OCI-LY1 (cell line): ENCODE data around the gene SRRM5.
"Not testable (repeated sequence)": the region's sequence is repeated elsewhere in the genome, so short reads cannot be mapped to it uniquely, and the experiment has no call there.

ENCODE experiments used
- H2AFZ ChIP-seq: fragments of 200-600 bp; sonication (generic), shearing (Covaris generic); 2 replicates; pipeline ENCODE4 v1.6.0; 2014; ENCODE audit warnings: antibody characterized with exemption, mild to moderate bottlenecking, low read length
- H3F3A ChIP-seq: fragments of 200-600 bp; sonication (generic), shearing (Covaris generic); 2 replicates; pipeline ENCODE4 v1.6.0; 2014; ENCODE audit warnings: mild to moderate bottlenecking, antibody characterized with exemption, low read length, moderate library complexity; ENCODE audit not compliant: insufficient read depth
- H3K27ac ChIP-seq: fragments of 200-600 bp; sonication (generic); 2 replicates; pipeline ENCODE4 v1.5.1; 2014; ENCODE audit warnings: low read length, mixed run types, mild to moderate bottlenecking, low read depth; ENCODE audit not compliant: poor library complexity, severe bottlenecking
- H3K27me3 ChIP-seq: fragments of 200-600 bp; sonication (generic); 2 replicates; pipeline ENCODE4 v1.6.0; 2014; ENCODE audit warnings: antibody characterized with exemption, mild to moderate bottlenecking, low read length, moderate library complexity; ENCODE audit not compliant: insufficient read depth
- H3K36me3 ChIP-seq: fragments of 200-600 bp; sonication (generic); 2 replicates; pipeline ENCODE4 v1.6.1; 2014; ENCODE audit warnings: mild to moderate bottlenecking, antibody characterized with exemption, low read length, moderate library complexity, mixed read lengths; ENCODE audit not compliant: insufficient read depth
- H3K4me1 ChIP-seq: fragments of 200-600 bp; sonication (generic); 2 replicates; pipeline ENCODE4 v1.5.1; 2014; ENCODE audit warnings: mild to moderate bottlenecking, low read length, moderate library complexity; ENCODE audit not compliant: insufficient read depth, severe bottlenecking
- H3K4me2 ChIP-seq: fragments of 200-600 bp; sonication (generic), shearing (Covaris generic); 2 replicates; pipeline ENCODE4 v1.6.1; 2014; ENCODE audit warnings: low read length
- H3K4me3 ChIP-seq: fragments of 200-600 bp; sonication (generic); 2 replicates; pipeline ENCODE4 v1.5.1; 2014; ENCODE audit warnings: low read length, low read depth, mild to moderate bottlenecking, mixed read lengths; ENCODE audit not compliant: poor library complexity, severe bottlenecking
- H3K79me2 ChIP-seq: fragments of 200-600 bp; shearing (Covaris generic); 2 replicates; pipeline ENCODE4 v1.6.1; 2016; ENCODE audit warnings: mixed run types, low read length, mixed read lengths; ENCODE audit not compliant: insufficient read depth
- H3K9ac ChIP-seq: fragments of 200-600 bp; sonication (generic), shearing (Covaris generic); 2 replicates; pipeline ENCODE4 v1.6.1; 2014; ENCODE audit warnings: mild to moderate bottlenecking, low read length, mixed read lengths
- H3K9me2 ChIP-seq: fragments of 200-600 bp; sonication (generic), shearing (Covaris generic); 2 replicates; pipeline ENCODE4 v1.6.1; 2014; ENCODE audit warnings: low read depth, mild to moderate bottlenecking, low read length, mixed read lengths
- H3K9me3 ChIP-seq: fragments of 200-600 bp; shearing (Covaris generic); 2 replicates; pipeline ENCODE4 v1.6.1; 2014; ENCODE audit warnings: low read length, mixed read lengths
- H4K20me1 ChIP-seq: fragments of 200-600 bp; sonication (generic), shearing (Covaris generic); 2 replicates; pipeline ENCODE4 v1.6.0; 2016; ENCODE audit warnings: mild to moderate bottlenecking, low read length; ENCODE audit not compliant: insufficient read depth
- EZH2 ChIP-seq: fragments of 200-600 bp; sonication (generic), shearing (Covaris generic); IDR thresholded peaks from 2 replicates; pipeline ENCODE4 v1.8.0; 2017; ENCODE audit warnings: borderline replicate concordance, mixed run types, mild to moderate bottlenecking, antibody characterized with exemption, low read length, moderate library complexity, mixed read lengths
- TF ChIP-seq, protein P1 (sequence below): fragments of 200-600 bp; sonication (generic), shearing (Covaris generic); IDR thresholded peaks from 2 replicates; pipeline ENCODE4 v1.5.1; 2017; ENCODE audit warnings: mild to moderate bottlenecking, antibody characterized with exemption, low read length, moderate library complexity, mixed read lengths

The SRRM5 gene

DNA sequence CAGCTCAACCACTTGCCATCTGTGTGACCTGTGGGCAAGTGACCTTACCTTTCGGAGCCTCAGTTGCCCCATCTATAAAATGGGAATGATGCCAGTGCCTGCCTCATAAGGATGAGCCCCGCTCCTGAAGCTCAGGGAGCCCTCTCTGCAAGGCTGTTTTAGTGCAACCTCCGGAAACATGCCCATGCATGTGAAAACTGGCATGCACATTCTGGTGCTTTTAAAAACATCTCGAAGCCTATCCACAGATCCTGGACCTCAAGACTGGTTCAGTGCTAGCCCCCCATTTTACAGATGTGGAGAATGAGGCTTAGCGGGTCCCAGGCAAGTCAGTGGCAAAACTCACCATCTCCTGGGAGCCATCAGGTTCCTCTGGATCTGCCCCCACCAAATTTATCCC lies 22.2 kb downstream of the SRRM5 start:
- no peaks in the 10 kb centered on the region for H3K36me3 ChIP-seq
- H2AFZ ChIP-seq = no peak overlapping the region
- H3K79me2 ChIP-seq = no peaks in the 10 kb centered on the region
- no peak for TF ChIP-seq EZH2
- TF ChIP-seq, protein P1, sequence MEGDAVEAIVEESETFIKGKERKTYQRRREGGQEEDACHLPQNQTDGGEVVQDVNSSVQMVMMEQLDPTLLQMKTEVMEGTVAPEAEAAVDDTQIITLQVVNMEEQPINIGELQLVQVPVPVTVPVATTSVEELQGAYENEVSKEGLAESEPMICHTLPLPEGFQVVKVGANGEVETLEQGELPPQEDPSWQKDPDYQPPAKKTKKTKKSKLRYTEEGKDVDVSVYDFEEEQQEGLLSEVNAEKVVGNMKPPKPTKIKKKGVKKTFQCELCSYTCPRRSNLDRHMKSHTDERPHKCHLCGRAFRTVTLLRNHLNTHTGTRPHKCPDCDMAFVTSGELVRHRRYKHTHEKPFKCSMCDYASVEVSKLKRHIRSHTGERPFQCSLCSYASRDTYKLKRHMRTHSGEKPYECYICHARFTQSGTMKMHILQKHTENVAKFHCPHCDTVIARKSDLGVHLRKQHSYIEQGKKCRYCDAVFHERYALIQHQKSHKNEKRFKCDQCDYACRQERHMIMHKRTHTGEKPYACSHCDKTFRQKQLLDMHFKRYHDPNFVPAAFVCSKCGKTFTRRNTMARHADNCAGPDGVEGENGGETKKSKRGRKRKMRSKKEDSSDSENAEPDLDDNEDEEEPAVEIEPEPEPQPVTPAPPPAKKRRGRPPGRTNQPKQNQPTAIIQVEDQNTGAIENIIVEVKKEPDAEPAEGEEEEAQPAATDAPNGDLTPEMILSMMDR = no peak
- H4K20me1 ChIP-seq = no peaks in the 10 kb centered on the region
- H3K9ac ChIP-seq = no peak overlapping the region
- no peaks in the 10 kb centered on the region for H3K9me3 ChIP-seq
- no peaks in the 10 kb centered on the region for H3K4me1 ChIP-seq
- no peak overlapping the region for H3K4me3 ChIP-seq
- H3K9me2 ChIP-seq = no peaks in the 10 kb centered on the region
- H3K27ac ChIP-seq = no peak overlapping the region
- 0 out of 2 replicates have a peak, but pooled peaks cover 14% of the 10 kb centered on the region for H3K27me3 ChIP-seq
- H3F3A ChIP-seq = no peaks in the 10 kb centered on the region
- no peak overlapping the region for H3K4me2 ChIP-seq

DNA sequence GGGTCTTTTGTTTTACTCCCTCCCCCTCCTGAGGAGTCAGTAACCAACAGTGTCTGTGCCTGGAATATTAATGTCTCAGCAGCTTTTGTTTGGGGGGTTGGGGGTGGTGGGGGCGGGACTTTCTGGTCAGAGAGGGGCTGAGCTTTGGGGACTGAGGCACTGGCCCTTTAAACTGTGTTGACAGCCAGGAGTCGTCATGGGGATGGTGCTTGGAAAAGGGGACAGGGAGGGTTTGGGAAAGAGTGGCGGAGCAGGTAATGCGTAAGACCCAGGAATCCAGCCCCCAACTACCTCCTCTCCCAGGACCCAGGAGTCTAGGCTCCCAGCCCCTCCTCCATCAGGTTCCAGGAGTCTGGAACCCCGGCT lies 22.6 kb downstream of the SRRM5 start:
- Histone ChIP-seq H3K27ac (no peak overlapping the region), H3K9me3 (no peaks in the 10 kb centered on the region), H3F3A (no peaks in the 10 kb centered on the region), H3K79me2 (no peaks in the 10 kb centered on the region), H4K20me1 (no peaks in the 10 kb centered on the region), H3K9me2 (no peaks in the 10 kb centered on the region), H2AFZ (no peak overlapping the region), H3K36me3 (no peaks in the 10 kb centered on the region), H3K4me3 (no peak overlapping the region), H3K27me3 (0 out of 2 replicates have a peak, but pooled peaks cover 15% of the 10 kb centered on the region), H3K4me1 (no peaks in the 10 kb centered on the region), H3K9ac (no peak overlapping the region), H3K4me2 (no peak overlapping the region)
- TF ChIP-seq EZH2 = no peak
- TF ChIP-seq, protein P1 = no peak

- Histone ChIP-seq H2AFZ (no peak overlapping the region), H3K36me3 (no peaks in the 10 kb centered on the region), H3K4me2 (no peak overlapping the region), H3K4me3 (no peak overlapping the region), H3K9me3 (no peaks in the 10 kb centered on the region), H3K4me1 (peaks cover 2% of the 10 kb centered on the region), H3K27me3 (0 out of 2 replicates have a peak, but pooled peaks cover 15% of the 10 kb centered on the region), H3F3A (no peaks in the 10 kb centered on the region), H4K20me1 (no peaks in the 10 kb centered on the region), H3K9me2 (no peaks in the 10 kb centered on the region), H3K79me2 (no peaks in the 10 kb centered on the region), H3K27ac (no peak overlapping the region), H3K9ac (no peak overlapping the region)
- TF ChIP-seq, protein P1 = no peak
- no peak for TF ChIP-seq EZH2
Observed at GRCh38 chr19:43634872-43635560, 23.1 kb downstream of the SRRM5 start.

DNA sequence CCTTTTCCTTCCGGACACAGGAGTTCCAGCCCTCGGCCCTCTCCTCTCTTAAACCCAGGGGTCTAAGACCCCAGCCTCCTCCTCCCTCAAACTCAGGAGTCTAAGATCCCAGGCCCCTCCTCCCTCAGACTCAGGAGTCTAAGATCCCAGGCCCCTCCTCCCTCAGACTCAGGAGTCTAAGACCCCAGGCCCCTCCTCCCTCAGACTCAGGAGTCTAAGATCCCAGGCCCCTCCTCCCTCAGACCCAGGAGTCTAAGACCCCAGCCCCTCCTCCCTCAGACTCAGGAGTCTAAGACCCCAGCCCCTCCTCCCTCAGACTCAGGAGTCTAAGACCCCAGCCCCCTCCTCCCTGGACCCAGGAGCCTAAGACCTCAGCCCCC lies 23.7 kb downstream of the SRRM5 start:
- not testable (repeated sequence) for H3K36me3 ChIP-seq, H3K27ac ChIP-seq, H3K4me3 ChIP-seq, H3K9ac ChIP-seq, H3F3A ChIP-seq, H3K4me2 ChIP-seq, H4K20me1 ChIP-seq, H3K9me2 ChIP-seq, H3K4me1 ChIP-seq, H3K79me2 ChIP-seq, H3K9me3 ChIP-seq, H2AFZ ChIP-seq
- H3K27me3 ChIP-seq = 0 out of 2 replicates have a peak, but pooled peaks cover 15% of the 10 kb centered on the region
